ENCODE data around the gene SLC12A3. TPM values are rescaled to one million over a fixed set of nuclear protein-coding genes. Genes with fewer than 3 reads are reported as not detected.

The SLC12A3 gene
- total and polyA plus RNA-seq, 2 of the 8 experiments (the other 6 are each of a cell fraction or from before 2014, with no cell fraction given): not detected

DNA sequence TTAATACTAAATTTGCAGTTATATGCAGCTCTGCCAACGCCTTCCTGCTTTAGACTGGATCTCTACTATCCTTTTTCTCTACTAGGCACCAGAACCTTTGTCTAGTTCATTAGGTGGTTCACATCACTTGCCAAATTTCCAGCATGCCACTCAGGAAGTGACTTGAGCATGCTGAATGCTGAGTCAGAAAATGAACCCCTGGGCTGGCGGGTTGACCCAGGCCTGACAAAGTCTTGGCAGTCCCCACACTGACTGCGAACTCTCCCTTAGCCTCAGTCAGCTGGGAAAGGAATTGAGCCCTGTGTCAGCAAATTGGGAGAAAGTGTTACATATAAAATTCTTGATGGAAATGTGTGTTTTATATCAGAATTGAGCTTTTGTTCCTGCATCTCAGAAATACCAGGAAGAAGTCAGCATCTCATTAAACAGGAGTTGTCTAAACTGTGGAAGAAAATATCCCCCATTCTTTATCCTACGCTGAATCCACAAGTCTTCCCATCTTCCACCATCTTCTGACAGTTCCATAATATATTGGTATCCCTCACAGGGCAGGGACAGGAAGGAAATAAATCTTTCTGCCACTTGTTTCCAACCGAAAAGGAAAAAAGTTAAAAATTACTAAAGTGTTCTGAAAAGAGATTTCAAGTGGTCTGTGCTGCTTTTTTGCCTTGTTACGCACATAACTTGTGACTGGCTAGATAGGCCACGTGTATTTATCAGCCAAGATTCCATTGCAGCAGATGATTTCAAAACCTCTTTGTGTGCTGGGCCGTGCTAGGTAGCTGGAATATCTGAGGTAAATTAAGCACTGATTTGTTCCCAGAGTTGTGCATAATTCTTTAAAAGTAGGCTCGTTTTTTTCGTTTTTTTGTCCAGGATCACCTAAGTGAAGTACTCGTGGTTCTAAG is 16.7 kb upstream of the SLC12A3 start:
- no peak overlapping the region for H3K14ac ChIP-seq (ENCODE audit: insufficient read length)
- H4K91ac ChIP-seq (replicated peaks; ENCODE audit: insufficient read length, low read length): no peak overlapping the region
- H3K79me2 ChIP-seq (ENCODE audit: control insufficient read depth in 1 of 2, insufficient read depth in 2 of 2, low read length in 2 of 2): no peaks in the 10 kb centered on the region
- no peaks in the 10 kb centered on the region; a peak in 1 of 4 replicates for H3K9me3 ChIP-seq (ENCODE audit: insufficient read depth in 2 of 2, low read depth in 1 of 2, low read length in 1 of 2)
- no peaks in the 10 kb centered on the region; the same call in 1 of the 2 replicates for H3K23me2 ChIP-seq (ENCODE audit: low read depth, low read length)
- POLR2A ChIA-PET (ENCODE audit: partially characterized antibody): interaction anchor here (1.3 kb wide), 1 partner anchor 11 kb away, joined by 3 read pairs; no protein-coding TSS in a partner anchor
- H4K5ac ChIP-seq (ENCODE audit: insufficient read length, low read depth, low read length): no peak overlapping the region
- H4K8ac ChIP-seq (ENCODE audit: extremely low read depth, insufficient read depth, low read length): no peak overlapping the region
- FAIRE-seq (no peak), DNase-seq (ENCODE audit: low read depth in 1 of 2, low spot score in 2 of 2) (no peak)
- peaks cover 5 to 20% (median 9%) of the 10 kb centered on the region in 4 experiments; a peak in 5 of 8 replicates for H3K36me3 ChIP-seq (ENCODE audit: control insufficient read depth in 2 of 4, insufficient read depth in 4 of 4, low read length in 3 of 4)
- 0 out of 2 replicates have a peak overlapping the region, but pooled peaks have one; percentile 44 for H2AK5ac ChIP-seq (ENCODE audit: low read depth, low read length)
- CTCF ChIA-PET (ENCODE audit: partially characterized antibody): interaction anchor here (0.7 to 10.8 kb wide), 7 partner anchors 11 to 236 kb away, joined by 3 to 102 read pairs (median 4); partner anchors contain the start of gene SLC12A3
- H3K56ac ChIP-seq (replicated peaks; ENCODE audit: insufficient read length, low read depth, low read length): no peak overlapping the region
- no peak overlapping the region for H3K4ac ChIP-seq (replicated peaks; ENCODE audit: insufficient read length, low read depth, low read length)
- H3K4me3 ChIP-seq (ENCODE audit: extremely low read depth in 1 of 4, insufficient read depth in 2 of 4, low read depth in 3 of 4, low read length in 4 of 4): no peak overlapping the region
- no peak overlapping the region for H2BK12ac ChIP-seq (ENCODE audit: low read depth, low read length)
- 88% methylated on average over 11 of the region's 11 CpGs; no CpG with 5 or more reads in 1 of the 2 experiments for WGBS, 2 experiments (ENCODE audit: extremely low coverage in 1 of 2, insufficient coverage in 1 of 2, insufficient read length in 1 of 2, insufficient replicate concordance in 2 of 2, low coverage in 1 of 2, low lambda C conversion rate in 2 of 2, missing lambda C conversion rate in 1 of 2)
- H2BK5ac ChIP-seq (ENCODE audit: low read depth, low read length): no peak overlapping the region
- peaks cover 2 to 11% (median 7%) of the 10 kb centered on the region in 4 experiments; a peak in 5 of 7 replicates for H3K4me1 ChIP-seq (replicated peaks in 1 of 4; ENCODE audit: control insufficient read depth in 3 of 4, insufficient read depth in 4 of 4, low read length in 3 of 4)
- H3K18ac ChIP-seq (ENCODE audit: extremely low read depth, low read length): no peak overlapping the region
- H2AFZ ChIP-seq (ENCODE audit: low read length): no peak overlapping the region
- H3K9ac ChIP-seq (replicated peaks in 1 of 4; ENCODE audit: extremely low read depth in 1 of 4, low read depth in 3 of 4, low read length in 3 of 4): no peak overlapping the region
- H2BK15ac ChIP-seq (ENCODE audit: low read length): no peak overlapping the region
- no peaks in the 10 kb centered on the region for H3K79me1 ChIP-seq (ENCODE audit: low read depth, low read length)
- no peaks in the 10 kb centered on the region for H4K20me1 ChIP-seq (replicated peaks in 1 of 2; ENCODE audit: control insufficient read depth in 1 of 2, insufficient read depth in 2 of 2, low read length in 2 of 2)
- no peak overlapping the region for H3K23ac ChIP-seq (ENCODE audit: insufficient read length)
- peak; percentile 49; the same call in 1 of the 2 replicates for TF ChIP-seq BACH1 (IDR thresholded peaks at IDR 0.05; ENCODE audit: low read length)
- peak; percentile 48; the same call in 1 of the 2 replicates for TF ChIP-seq MAFK (IDR thresholded peaks at IDR 0.05; ENCODE audit: low read depth, low read length)
- TF ChIP-seq JUN (IDR thresholded peaks at IDR 0.05; ENCODE audit: low read depth, low read length): no peak
- H3K4me2 ChIP-seq (ENCODE audit: insufficient read depth in 1 of 2, low read depth in 2 of 2, low read length in 2 of 2): no peak overlapping the region
- H3K27me3 ChIP-seq (replicated peaks in 1 of 4; ENCODE audit: control insufficient read depth in 3 of 4, extremely low read depth in 1 of 4, insufficient read depth in 3 of 4, low read length in 3 of 4): no peaks in the 10 kb centered on the region
- H2BK120ac ChIP-seq (replicated peaks; ENCODE audit: low read depth, low read length): no peak overlapping the region
- H2BK20ac ChIP-seq (ENCODE audit: low read length): no peak overlapping the region
- no peak overlapping the region for H3K27ac ChIP-seq (ENCODE audit: low read depth, low read length)

All from H1 (cell line).